IMR-90 (cell line): Measurements from ENCODE around the gene THADA.

Source experiments
- BHLHE40 ChIP-seq: fragments of 150-350 bp; IDR thresholded peaks from 2 replicates; pipeline ENCODE4 v1.6.1; 2016; ENCODE audit warnings: mild to moderate bottlenecking, low read depth, low read length
- CEBPB ChIP-seq: IDR thresholded peaks from 2 replicates; pipeline ENCODE4 v1.6.1; 2012; ENCODE audit warnings: low read depth, low read length, improper control_type of control experiment
- FOS ChIP-seq: fragments of 150-350 bp; IDR thresholded peaks from 2 replicates; pipeline ENCODE4 v1.6.1; 2016; ENCODE audit warnings: low read depth, low read length
- MAZ ChIP-seq: IDR thresholded peaks from 2 replicates; pipeline ENCODE4 v1.6.1; 2012; ENCODE audit warnings: low read depth, mild to moderate bottlenecking, low read length, improper control_type of control experiment, moderate library complexity, borderline replicate concordance
- MXI1 ChIP-seq: IDR thresholded peaks from 2 replicates; pipeline ENCODE4 v1.6.1; 2012; ENCODE audit warnings: low read depth, mild to moderate bottlenecking, low read length, moderate library complexity, borderline replicate concordance
- NFE2L2 ChIP-seq: fragments of 150-350 bp; IDR thresholded peaks from 2 replicates; pipeline ENCODE4 v1.6.1; 2016; ENCODE audit warnings: low read depth, mild to moderate bottlenecking, low read length
- POLR2A ChIP-seq: IDR thresholded peaks from 2 replicates; pipeline ENCODE4 v1.6.1; 2012; ENCODE audit warnings: mild to moderate bottlenecking, low read depth, low read length
- RAD21 ChIP-seq: IDR thresholded peaks from 2 replicates; pipeline ENCODE4 v1.6.1; 2012; ENCODE audit warnings: low read length, improper control_type of control experiment
- RFX5 ChIP-seq: IDR thresholded peaks from 2 replicates; pipeline ENCODE4 v1.8.0; 2012; ENCODE audit warnings: low read depth, mild to moderate bottlenecking, low read length, moderate library complexity
- SMC3 ChIP-seq: fragments of 150-350 bp; IDR thresholded peaks from 2 replicates; pipeline ENCODE4 v1.6.1; 2016; ENCODE audit warnings: low read depth, mild to moderate bottlenecking, antibody characterized with exemption, low read length, moderate library complexity
- TF ChIP-seq, protein P1 (sequence below): conservative IDR thresholded peaks from 2 replicates; pipeline ENCODE4 v1.5.1; 2012; ENCODE audit warnings: mild to moderate bottlenecking, low read depth, low read length, improper control_type of control experiment
- TF ChIP-seq, protein P2 (sequence below): fragments of 150-350 bp; IDR thresholded peaks from 2 replicates; pipeline ENCODE4 v1.6.1; 2016; ENCODE audit warnings: low read depth, mild to moderate bottlenecking, low read length, moderate library complexity, borderline replicate concordance

DNA sequence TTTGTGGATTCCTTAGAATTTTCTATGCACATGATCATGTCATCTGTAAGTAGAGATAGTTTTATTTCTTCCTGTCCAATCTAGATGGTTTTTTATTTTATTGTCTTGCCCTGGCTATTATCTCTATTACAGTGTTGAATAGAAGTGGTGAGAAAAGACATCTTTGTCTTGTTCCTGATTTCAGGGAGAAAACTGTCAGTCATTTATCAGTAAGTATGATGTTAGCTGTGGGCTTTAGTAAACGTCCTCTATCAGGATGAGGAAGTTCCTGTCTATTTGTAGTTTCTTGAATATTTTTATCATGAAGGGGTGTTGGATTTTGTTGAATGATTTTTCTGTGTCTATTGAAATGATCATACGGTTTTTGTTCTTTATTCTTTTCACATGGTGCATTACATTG is 46.5 kb upstream of the THADA start:
- TF ChIP-seq, protein P1, sequence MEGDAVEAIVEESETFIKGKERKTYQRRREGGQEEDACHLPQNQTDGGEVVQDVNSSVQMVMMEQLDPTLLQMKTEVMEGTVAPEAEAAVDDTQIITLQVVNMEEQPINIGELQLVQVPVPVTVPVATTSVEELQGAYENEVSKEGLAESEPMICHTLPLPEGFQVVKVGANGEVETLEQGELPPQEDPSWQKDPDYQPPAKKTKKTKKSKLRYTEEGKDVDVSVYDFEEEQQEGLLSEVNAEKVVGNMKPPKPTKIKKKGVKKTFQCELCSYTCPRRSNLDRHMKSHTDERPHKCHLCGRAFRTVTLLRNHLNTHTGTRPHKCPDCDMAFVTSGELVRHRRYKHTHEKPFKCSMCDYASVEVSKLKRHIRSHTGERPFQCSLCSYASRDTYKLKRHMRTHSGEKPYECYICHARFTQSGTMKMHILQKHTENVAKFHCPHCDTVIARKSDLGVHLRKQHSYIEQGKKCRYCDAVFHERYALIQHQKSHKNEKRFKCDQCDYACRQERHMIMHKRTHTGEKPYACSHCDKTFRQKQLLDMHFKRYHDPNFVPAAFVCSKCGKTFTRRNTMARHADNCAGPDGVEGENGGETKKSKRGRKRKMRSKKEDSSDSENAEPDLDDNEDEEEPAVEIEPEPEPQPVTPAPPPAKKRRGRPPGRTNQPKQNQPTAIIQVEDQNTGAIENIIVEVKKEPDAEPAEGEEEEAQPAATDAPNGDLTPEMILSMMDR: no peak
- no peak for TF ChIP-seq BHLHE40
- TF ChIP-seq, protein P2, sequence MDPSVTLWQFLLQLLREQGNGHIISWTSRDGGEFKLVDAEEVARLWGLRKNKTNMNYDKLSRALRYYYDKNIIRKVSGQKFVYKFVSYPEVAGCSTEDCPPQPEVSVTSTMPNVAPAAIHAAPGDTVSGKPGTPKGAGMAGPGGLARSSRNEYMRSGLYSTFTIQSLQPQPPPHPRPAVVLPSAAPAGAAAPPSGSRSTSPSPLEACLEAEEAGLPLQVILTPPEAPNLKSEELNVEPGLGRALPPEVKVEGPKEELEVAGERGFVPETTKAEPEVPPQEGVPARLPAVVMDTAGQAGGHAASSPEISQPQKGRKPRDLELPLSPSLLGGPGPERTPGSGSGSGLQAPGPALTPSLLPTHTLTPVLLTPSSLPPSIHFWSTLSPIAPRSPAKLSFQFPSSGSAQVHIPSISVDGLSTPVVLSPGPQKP: no peak
- no peak for TF ChIP-seq RFX5
- TF ChIP-seq POLR2A: no peak
- no peak for TF ChIP-seq SMC3
- TF ChIP-seq CEBPB: no peak
- no peak for TF ChIP-seq NFE2L2
- TF ChIP-seq RAD21: no peak
- TF ChIP-seq MXI1: no peak
- TF ChIP-seq MAZ: no peak
- TF ChIP-seq FOS: no peak
